K562 (cell line): ENCODE results near the gene GDF2. TPM values are rescaled to one million over a fixed set of nuclear protein-coding genes. Genes with fewer than 3 reads are reported as not detected.
A peak's percentile ranks its signal among the peaks of the same experiment; 100 is the strongest.

Experiments used
- ATAC-seq: fragments of 200-7000 bp; cut with Tn5 transposase; 3 replicates; pipeline ENCODE4 v1.9.1; 2020; ENCODE audit warnings: moderate library complexity
- BruUV-seq: library from RNA; stranded (reverse); fragments of 400-500 nt; replicated peaks from 2 replicates; lab custom pipeline; 2021; lab: Mats Ljungman, UMichigan
- CTCF ChIA-PET: fragments of 300-600 bp; formaldehyde crosslinking; extraction: SDS; loops from one replicate; lab custom pipeline; 2021; ENCODE audit warnings: low intra/inter-chr PET ratio; lab: Yijun Ruan, JAX
- POLR2A ChIA-PET: fragments of 300-600, 350-650 bp; sonication (Branson Sonifier 250); formaldehyde crosslinking; extraction: SDS; loops from one replicate; lab custom pipeline; 2021; ENCODE audit warnings: antibody characterized with exemption, inconsistent platforms; lab: Yijun Ruan, JAX
- DNase-seq, 4 experiments: peaks; one replicate each; pipeline versions ENCODE4 v3.0.0 to v3.0.0-alpha.2; 2011 to 2018; ENCODE audit warnings: low spot score in 3 of 4, mixed read lengths in 3 of 4; ENCODE audit errors: extremely low read depth in 1 of 4
- FAIRE-seq: peaks from 2 replicates; lab custom pipeline; 2011; peaks lifted over from hg19 to GRCh38; lab: Jason Lieb, UNC
- H2AFZ ChIP-seq: 2 replicates; pipeline ENCODE4 v1.6.0; 2011; ENCODE audit warnings: low read depth, low read length, control low read depth, inconsistent platforms
- H3K27ac ChIP-seq: fragments of 200-600 bp; 3 replicates; pipeline ENCODE4 v1.8.0; 2011; ENCODE audit warnings: low read depth, mild to moderate bottlenecking, control low read depth, inconsistent platforms, low read length, moderate library complexity, mixed read lengths; ENCODE audit errors: extremely low read depth
- H3K27me3 ChIP-seq, 2 experiments: fragments of 300-600 bp in 1 of 2; 2 replicates in 1 of 2; 3 replicates in 1 of 2; pipeline versions ENCODE4 v1.6.0 to v1.8.0; 2011; ENCODE audit warnings: inconsistent platforms in 2 of 2, low read length in 2 of 2, mild to moderate bottlenecking in 1 of 2, mixed read lengths in 1 of 2, moderate library complexity in 1 of 2; ENCODE audit not compliant: control insufficient read depth in 2 of 2, insufficient read depth in 2 of 2
- H3K36me3 ChIP-seq: fragments of 300-600 bp; 3 replicates; pipeline ENCODE4 v1.8.0; 2011; ENCODE audit warnings: mild to moderate bottlenecking, low read length, inconsistent platforms; ENCODE audit not compliant: control insufficient read depth, insufficient read depth
- H3K4me1 ChIP-seq, 2 experiments: fragments of 200-600 bp in 1 of 2; replicated peaks in 1 of 2; 2 replicates in 1 of 2; 3 replicates in 1 of 2; pipeline versions ENCODE4 v1.5.1 to v1.8.0; 2011; ENCODE audit warnings: inconsistent platforms in 2 of 2, low read length in 2 of 2, mild to moderate bottlenecking in 1 of 2, mixed read lengths in 1 of 2, moderate library complexity in 1 of 2; ENCODE audit not compliant: control insufficient read depth in 2 of 2, insufficient read depth in 2 of 2
- H3K4me2 ChIP-seq: 2 replicates; pipeline ENCODE4 v1.6.1; 2011; ENCODE audit warnings: low read length, control low read depth, inconsistent platforms, mixed read lengths; ENCODE audit not compliant: insufficient read depth
- H3K4me3 ChIP-seq: fragments of 200-600 bp; sonication (generic), shearing (Covaris generic); 2 replicates; pipeline ENCODE4 v1.5.1; 2016; ENCODE audit warnings: control low read depth, inconsistent platforms
- H3K79me2 ChIP-seq: fragments of 200-600 bp; 3 replicates; pipeline ENCODE4 v1.8.0; 2011; ENCODE audit warnings: low read length, inconsistent platforms; ENCODE audit not compliant: control insufficient read depth, insufficient read depth
- H3K9ac ChIP-seq, 2 experiments: 2 replicates each; pipeline versions ENCODE4 v1.6.0 to v1.6.1; 2011; ENCODE audit warnings: low read depth in 2 of 2, low read length in 2 of 2, control low read depth in 1 of 2, inconsistent platforms in 1 of 2, mild to moderate bottlenecking in 1 of 2, mixed read lengths in 1 of 2; ENCODE audit not compliant: insufficient read depth in 1 of 2
- H3K9me1 ChIP-seq: one replicate; pipeline ENCODE4 v1.6.0; 2011; ENCODE audit warnings: inconsistent platforms, mild to moderate bottlenecking, low read length, moderate library complexity; ENCODE audit not compliant: control insufficient read depth, insufficient read depth
- H3K9me3 ChIP-seq: replicated peaks from 2 replicates; pipeline ENCODE4 v1.5.1; 2011; ENCODE audit warnings: low read depth, low read length, inconsistent platforms; ENCODE audit not compliant: control insufficient read depth, insufficient read depth
- H4K20me1 ChIP-seq: replicated peaks from 2 replicates; pipeline ENCODE4 v1.6.1; 2011; ENCODE audit warnings: low read length, inconsistent platforms, mixed read lengths; ENCODE audit not compliant: control insufficient read depth, insufficient read depth
- CBFB ChIP-seq: sonication (generic); formaldehyde crosslinking; IDR thresholded peaks from 2 replicates; pipeline ENCODE4 v1.4.0; 2020; ENCODE audit warnings: mild to moderate bottlenecking, missing genetic modification reagents
- CTCF ChIP-seq, 3 experiments: IDR thresholded peaks in 2 of 3; conservative IDR thresholded peaks in 1 of 3; 2 replicates each; pipeline ENCODE4 v1.5.1; 2011 to 2012; ENCODE audit warnings: low read length in 3 of 3, mild to moderate bottlenecking in 3 of 3, control low read depth in 2 of 3, improper control_type of control experiment in 1 of 3, inconsistent platforms in 1 of 3, low read depth in 1 of 3, mixed read lengths in 1 of 3, moderate library complexity in 1 of 3; ENCODE audit not compliant: insufficient read depth in 2 of 3
- WGBS: fragments of 100-300 bp; shearing (Covaris generic); methylation state at CpG from one replicate; pipeline ENCODE4 v1.1.6; 2016; ENCODE audit warnings: low coverage, mixed read lengths; ENCODE audit not compliant: insufficient coverage; ENCODE audit errors: missing lambda C conversion rate; 5-methylcytosine and 5-hydroxymethylcytosine counted together
- in situ Hi-C: fragments of 300-500 bp; cut with MboI; formaldehyde crosslinking; loops from 4 replicates; pipeline ENCODE4 v1.15.0; 2018; ENCODE audit warnings: inconsistent platforms, mixed read lengths
- intact Hi-C: fragments of 100-400 bp; cut with micrococcal nuclease; formaldehyde crosslinking; loops from 2 replicates; pipeline ENCODE4 v1.14.2; 2022
- polyA plus RNA-seq, 8 experiments: library from polyadenylated mRNA; depleted of rRNA in 4 of 8; stranded (reverse) in 5 of 8; unstranded in 3 of 8; fragments of >200 nt; fragmentation: Nextera tagmentation in 2 of 8; fragmentation: Illumina TruSeq in 1 of 8; extraction: Ambion mirVana in 2 of 8; extraction: Trizol in 1 of 8; gene quantifications; 2 replicates each; pipeline versions ENCODE4 v1.2.1 to v1.2.3, GENCODE V29; 2011 to 2014; ENCODE audit warnings: inconsistent platforms in 1 of 8, missing spikeins in 1 of 8
- total RNA-seq, 7 experiments: library from RNA; depleted of rRNA in 6 of 7; stranded (reverse); fragments of >200 nt in 6 of 7; fragmentation: Illumina TruSeq in 2 of 7; extraction: Trizol in 2 of 7; gene quantifications; 2 replicates each; pipeline versions ENCODE4 v1.2.1 to v1.2.3, GENCODE V29; 2011 to 2021; ENCODE audit warnings: low replicate concordance in 1 of 7

Gene GDF2
- total and polyA plus RNA-seq, 9 of the 15 experiments (the other 6 are each of a cell fraction or from before 2014, with no cell fraction given), result 0.08 to 0.58 (median 0.27) TPM; not detected in 2

GRCh38 chr10:47339186-47339735 is 17.0 kb downstream of the GDF2 start:
- TF ChIP-seq CBFB (CRISPR knock-in tag) (no peak), CTCF (IDR thresholded peaks at IDR 0.05 in 2 of 3, conservative IDR thresholded peaks at IDR 0.05 in 1 of 3; ENCODE audit: insufficient read depth in 2 of 3, low read depth in 1 of 3, low read length in 3 of 3) (peak in 1 of 3 experiments; percentile 18; a peak in 1 of 6 replicates)
- Histone ChIP-seq H3K27ac (no peak overlapping the region), H3K4me3 (no peak overlapping the region), H2AFZ (no peak overlapping the region), H3K27me3 (no peaks in the 10 kb centered on the region; a peak in 1 of 5 replicates), H3K4me1 (peaks cover 12 to 26% of the 10 kb centered on the region in 2 experiments), H3K9me1 (no peaks in the 10 kb centered on the region), H3K79me2 (no peaks in the 10 kb centered on the region), H3K9ac (0 out of 4 replicates have a peak overlapping the region, but pooled peaks of 1 of the 2 experiments have one; percentile 24), H4K20me1 (no peaks in the 10 kb centered on the region), H3K4me2 (no peak overlapping the region), H3K9me3 (no peaks in the 10 kb centered on the region), H3K36me3 (no peaks in the 10 kb centered on the region)
- intact Hi-C loops, result no loop called here
- CTCF ChIA-PET, result interaction anchor here (2.0 to 2.8 kb wide), 2 partner anchors 79 to 292 kb away, joined by 9 to 31 read pairs; no protein-coding TSS in a partner anchor
- no peak for DNase-seq
- in situ Hi-C loops, result no loop called here
- POLR2A ChIA-PET, result no interaction called here
- 56% methylated on average over 8 of the region's 8 CpGs for WGBS
- BruUV-seq, result no TSS peak
- no peak for ATAC-seq
- FAIRE-seq, result no peak
